ENCODE data around the gene NAMPT.
"Not testable (repeated sequence)": the region's sequence is repeated elsewhere in the genome, so short reads cannot be mapped to it uniquely, and the experiment has no call there.

NAMPT gene

DNA sequence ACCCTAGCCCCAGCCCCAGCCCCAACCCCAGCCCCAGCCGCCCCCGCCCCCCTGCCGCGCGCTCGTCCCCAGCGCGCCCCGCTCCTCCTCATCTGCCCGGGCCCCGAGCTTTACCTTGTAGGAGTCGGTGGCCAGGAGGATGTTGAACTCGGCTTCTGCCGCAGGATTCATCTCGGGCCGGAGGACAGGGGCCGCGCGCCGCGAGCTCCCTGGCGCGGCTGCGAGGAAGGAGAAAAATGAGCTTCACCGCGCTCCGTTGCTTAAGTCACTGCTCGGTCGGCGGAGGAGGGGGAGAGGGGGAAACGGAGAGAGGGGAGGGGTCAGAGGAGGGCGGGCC is at the start of gene NAMPT:
TSS of gene NAMPT (minus strand) at position 270 of the 337 bp plus-strand sequence. CDS start at position 171, 99 bp downstream.
- DNase-seq (ENCODE audit: low read depth), result no peak

DNA sequence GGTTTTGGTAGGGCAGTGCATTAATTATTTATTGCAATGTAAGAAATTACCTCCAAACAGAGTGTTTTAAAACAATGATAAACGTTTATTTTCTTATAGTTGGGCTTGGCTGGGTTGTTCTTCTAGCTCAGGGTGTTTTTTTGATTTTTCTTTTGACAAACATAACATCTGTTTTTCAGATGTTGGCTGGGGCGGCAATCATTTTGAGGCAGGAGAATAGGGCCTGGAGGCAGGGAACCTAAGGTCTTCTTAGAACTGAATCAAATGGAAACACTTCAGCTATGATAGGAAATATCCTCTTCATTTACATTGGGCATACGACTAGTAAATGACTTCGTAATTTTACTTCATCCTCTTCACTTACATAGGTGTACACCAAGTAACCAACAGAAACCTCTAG is 47.4 kb upstream of the NAMPT start:
- no peak for DNase-seq (ENCODE audit: low read depth)

GRCh38 chr7:106331441-106332175 is 46.8 kb upstream of the NAMPT start:
- no peak for DNase-seq (ENCODE audit: low read depth)

- no peak for DNase-seq (ENCODE audit: low read depth)
Measured at GRCh38 chr7:106329971-106330733, 45.4 kb upstream of the NAMPT start.

DNA sequence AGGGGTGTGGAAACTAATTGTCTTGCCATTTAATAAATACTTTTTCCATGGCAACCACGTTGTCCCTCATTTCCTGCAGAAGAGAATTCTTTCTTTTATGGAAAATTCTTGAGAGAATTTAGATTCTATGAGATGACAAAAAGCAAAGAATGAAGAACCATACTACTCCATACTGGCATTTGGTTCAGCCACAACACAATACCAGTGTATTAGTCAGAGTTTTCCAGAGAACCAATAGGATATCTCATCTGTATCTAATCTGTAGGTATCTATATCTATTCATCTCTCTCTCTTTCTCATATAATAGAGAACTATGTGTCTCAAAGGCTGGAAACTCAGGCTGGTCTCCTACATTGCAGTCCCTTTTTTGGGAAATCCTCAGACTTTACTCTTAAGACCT is 44.6 kb upstream of the NAMPT start:
- DNase-seq (ENCODE audit: low read depth), result no peak

DNA sequence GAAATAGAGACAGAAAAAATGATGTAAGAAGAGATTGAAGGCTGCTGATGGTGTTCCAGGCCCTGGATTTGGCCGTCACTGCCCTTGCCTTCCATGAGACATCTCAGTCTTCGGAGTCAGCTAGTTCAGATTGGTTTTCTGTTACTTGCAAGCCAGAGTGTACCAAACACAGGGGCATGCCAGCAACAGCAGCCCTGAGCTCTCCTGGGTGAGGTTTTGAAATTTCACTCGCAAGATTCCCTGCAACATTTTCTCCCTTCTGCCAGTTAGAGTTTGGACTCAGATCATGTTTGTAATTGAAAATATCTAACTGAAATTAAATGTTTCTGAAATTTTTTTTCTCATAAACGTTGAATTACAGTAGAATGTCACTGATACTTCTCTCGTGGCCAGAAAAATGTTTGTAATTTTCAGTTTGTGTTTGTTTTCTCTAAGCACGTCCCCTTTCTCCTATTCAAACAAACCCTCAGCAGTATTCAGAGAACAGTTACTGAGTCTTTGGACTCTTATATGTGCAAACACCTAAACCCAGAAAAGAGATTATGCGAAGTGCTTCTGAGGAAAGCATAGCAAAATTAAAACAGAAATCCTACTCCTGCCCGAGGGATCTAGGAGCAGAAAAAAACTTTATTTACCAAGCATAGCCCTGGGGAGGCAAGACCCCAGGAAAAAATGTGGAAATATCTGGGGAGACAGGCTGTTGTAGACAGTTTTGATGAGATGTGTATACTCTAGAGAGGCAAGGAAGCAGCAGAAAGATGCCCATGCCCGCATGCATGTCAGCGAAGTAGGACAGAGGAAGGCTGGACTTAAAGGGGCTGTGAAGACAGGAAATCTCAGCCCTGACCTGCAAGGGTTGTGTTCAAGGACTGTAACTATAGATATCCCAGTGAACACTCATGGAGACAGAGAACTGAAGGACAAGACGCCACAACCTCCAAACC is 43.0 kb upstream of the NAMPT start:
- DNase-seq (ENCODE audit: low read depth), result no peak

GRCh38 chr7:106326594-106327537 is 42.1 kb upstream of the NAMPT start:
- DNase-seq (ENCODE audit: low read depth), result no peak

DNA sequence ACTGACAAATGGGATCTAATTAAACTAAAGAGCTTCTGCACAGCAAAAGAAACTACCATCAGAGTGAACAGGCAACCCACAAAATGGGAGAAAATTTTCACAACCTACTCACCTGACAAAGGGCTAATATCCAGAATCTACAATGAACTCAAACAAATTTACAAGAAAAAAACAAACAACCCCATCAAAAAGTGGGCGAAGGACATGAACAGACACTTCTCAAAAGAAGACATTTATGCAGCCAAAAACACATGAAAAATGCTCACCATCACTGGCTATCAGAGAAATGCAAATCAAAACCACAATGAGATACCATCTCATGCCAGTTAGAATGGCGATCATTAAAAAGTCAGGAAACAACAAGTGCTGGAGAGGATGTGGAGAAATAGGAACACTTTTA is 39.7 kb upstream of the NAMPT start:
- DNase-seq (ENCODE audit: low read depth), result not testable (repeated sequence)

GRCh38 chr7:106320254-106320770 is 35.5 kb upstream of the NAMPT start:
- not testable (repeated sequence) for DNase-seq (ENCODE audit: low read depth)

GRCh38 chr7:106318482-106318881 is 33.7 kb upstream of the NAMPT start:
- DNase-seq (ENCODE audit: low read depth), result no peak

DNA sequence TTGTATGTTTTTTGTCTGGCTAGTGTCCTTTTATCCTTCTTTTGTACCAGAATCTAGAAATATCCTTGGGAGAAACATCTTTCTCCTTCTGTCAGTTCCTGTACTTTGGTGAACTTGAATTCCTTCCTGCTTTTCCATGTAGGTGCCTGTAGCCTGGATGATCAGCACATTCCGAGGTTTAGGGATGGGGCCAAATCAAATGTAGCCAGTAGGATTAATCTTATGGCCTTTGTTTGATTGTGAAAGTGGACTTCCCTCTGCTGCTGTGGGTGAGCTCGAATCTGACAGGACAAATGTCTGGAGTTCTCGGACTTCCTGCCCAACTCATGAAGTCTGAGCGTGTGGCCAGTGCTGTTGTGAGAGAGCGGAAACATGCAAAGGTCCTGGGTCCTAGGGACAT is 33.2 kb upstream of the NAMPT start:
- DNase-seq (ENCODE audit: low read depth), result no peak

DNA sequence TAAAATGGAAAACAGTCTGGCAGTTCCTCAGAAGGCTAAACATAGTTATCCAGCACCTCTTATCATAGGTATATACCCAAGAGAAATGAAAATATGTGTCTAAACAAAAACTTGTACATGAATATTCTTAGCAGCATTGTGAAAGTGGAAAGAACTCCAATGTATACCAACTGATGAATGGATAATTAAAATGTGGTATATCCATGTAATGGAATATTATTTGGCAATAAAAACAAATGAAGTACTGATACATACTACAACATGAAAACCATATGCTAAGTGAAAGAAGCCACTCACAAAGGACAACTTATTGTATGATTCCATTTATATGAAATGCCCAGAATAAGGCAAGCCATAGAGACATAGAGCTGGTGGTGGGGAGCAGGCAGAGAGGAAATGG is 32.2 kb upstream of the NAMPT start:
- DNase-seq (ENCODE audit: low read depth), result no peak

DNA sequence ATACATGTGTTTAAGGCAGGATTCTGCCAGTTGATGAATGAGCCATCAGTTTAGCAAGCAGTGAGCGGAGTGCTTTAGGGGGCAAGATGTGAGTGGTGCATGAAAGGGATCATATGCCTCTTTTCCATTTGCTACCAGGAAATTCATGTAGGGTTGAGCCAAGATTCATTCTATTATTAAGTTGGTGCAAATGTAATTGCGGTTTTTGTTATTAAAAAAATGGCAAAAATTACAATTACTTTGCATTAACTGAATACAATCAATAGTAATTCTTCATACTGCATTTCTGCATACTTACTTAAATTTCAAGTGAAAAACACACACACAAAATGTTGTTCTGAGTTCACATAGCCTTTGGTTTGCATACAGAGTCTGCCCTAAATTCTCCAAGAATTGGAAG is 30.1 kb upstream of the NAMPT start:
- no peak for DNase-seq (ENCODE audit: low read depth)

GRCh38 chr7:106313966-106314365 is 29.2 kb upstream of the NAMPT start:
- DNase-seq (ENCODE audit: low read depth), result no peak

- DNase-seq (ENCODE audit: low read depth), result no peak
Measured at GRCh38 chr7:106313456-106313901, 28.7 kb upstream of the NAMPT start.

- DNase-seq (ENCODE audit: low read depth), result no peak
Measured at GRCh38 chr7:106312906-106313305, 28.1 kb upstream of the NAMPT start.

GRCh38 chr7:106312099-106312871 is 27.5 kb upstream of the NAMPT start:
- DNase-seq (ENCODE audit: low read depth), result no peak

GRCh38 chr7:106309362-106309761 is 24.6 kb upstream of the NAMPT start:
- DNase-seq (ENCODE audit: low read depth), result no peak

GRCh38 chr7:106306256-106306655 is 21.5 kb upstream of the NAMPT start:
- DNase-seq (ENCODE audit: low read depth), result no peak

DNA sequence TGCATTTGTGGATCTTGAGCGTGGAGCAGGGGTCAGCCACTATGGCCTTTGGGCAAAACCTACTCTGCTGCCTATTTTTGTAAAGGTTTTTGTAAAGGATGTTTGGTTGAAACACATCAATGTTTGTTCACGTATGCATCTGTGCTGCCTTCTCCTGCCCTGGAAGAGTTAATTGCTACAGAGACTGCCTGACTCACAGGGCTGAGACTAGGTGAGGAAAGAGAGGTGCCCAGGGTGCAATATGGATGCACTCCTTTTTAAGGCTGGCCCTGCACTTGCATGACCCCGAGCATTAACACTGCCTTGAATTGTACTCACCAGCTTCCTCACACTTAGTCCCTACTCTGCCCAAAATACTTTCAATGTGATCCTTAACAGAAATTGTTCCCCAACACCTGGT is 20.9 kb upstream of the NAMPT start:
- no peak for DNase-seq (ENCODE audit: low read depth)

Data from stimulated activated CD8-positive, alpha-beta memory T cell treated with anti-CD3 and anti-CD28 coated beads, Interleukin-4, amount 100 ng/mL, for 24 hours (primary cell).